ENCODE measurements around the gene CERT1.
"Not testable (repeated sequence)": the region's sequence is repeated elsewhere in the genome, so short reads cannot be mapped to it uniquely, and the experiment has no call there.

Gene CERT1
- total RNA-seq: 59.5 to 68.0 reads per million in 2 donors

GRCh38 chr5:75511435-75512382 is at the start of gene CERT1, which contains the start of gene POLK:
Gene CERT1 (minus strand): TSS chr5:75511629. CDS start chr5:75511207, 422 bp downstream.
Gene POLK (plus strand): TSS chr5:75511891.
- peak; percentile 80 to 100 (median 91) for DNase-seq

- not testable (repeated sequence) for DNase-seq
Measured at GRCh38 chr5:75560655-75561054, 49.2 kb upstream of the CERT1 start.

- DNase-seq: no peak
Measured at GRCh38 chr5:75558981-75559632, 47.7 kb upstream of the CERT1 start.

DNA sequence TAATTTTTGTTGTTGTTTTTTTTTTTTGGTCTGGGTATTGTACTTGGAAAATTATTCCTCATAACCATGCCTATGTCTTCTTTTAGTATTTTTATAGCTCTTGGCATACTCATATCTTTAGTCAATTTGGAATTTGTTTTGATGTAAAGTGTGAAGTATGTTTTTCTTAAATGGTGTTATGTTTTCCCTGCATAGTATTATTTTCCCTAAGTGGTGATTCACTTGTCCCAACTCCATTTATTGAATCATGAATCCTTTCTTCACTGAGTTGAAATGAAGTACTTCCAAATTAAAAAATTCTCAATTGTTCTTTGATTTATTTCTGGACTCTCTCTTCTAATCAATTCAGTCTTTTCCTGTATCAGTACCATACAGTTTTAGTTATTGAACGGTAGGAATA is 46.8 kb upstream of the CERT1 start:
- DNase-seq: no peak

DNA sequence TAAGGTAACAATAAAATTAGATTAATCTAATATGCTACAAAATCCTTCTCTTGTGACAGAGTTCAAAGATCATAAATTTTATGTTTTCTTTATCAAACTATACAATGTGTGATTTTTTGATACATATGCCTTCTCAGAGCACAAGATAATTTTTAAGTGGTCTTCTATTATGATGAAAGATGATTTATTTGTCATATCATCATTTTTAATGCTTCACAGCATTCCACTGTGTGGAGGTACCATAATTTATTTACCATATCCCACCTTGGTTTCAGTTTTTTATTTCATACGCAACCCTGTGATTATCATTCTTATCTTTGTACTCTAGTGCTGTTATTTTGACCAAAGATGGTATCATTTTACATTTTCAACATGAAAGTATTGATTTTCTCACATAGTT is 41.9 kb upstream of the CERT1 start:
- no peak for DNase-seq

DNA sequence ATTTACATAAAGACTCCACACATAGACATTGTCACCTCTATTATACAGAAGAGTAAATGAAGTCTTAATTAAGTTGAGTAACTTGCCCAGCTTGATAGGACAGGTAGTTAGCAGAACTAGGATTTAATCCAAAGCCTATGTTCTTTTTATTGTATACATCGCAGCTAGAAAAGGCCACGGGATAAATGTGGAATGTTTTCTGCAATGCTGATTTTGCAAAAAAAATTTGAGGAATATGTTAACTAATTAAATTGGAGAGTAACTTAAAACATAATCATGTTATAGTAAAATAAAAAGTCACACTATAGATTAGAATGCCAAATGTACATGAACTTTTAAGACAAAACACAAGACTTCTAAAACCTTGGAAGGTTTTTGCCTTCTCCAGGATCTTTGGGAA is 41.3 kb upstream of the CERT1 start:
- no peak for DNase-seq

DNA sequence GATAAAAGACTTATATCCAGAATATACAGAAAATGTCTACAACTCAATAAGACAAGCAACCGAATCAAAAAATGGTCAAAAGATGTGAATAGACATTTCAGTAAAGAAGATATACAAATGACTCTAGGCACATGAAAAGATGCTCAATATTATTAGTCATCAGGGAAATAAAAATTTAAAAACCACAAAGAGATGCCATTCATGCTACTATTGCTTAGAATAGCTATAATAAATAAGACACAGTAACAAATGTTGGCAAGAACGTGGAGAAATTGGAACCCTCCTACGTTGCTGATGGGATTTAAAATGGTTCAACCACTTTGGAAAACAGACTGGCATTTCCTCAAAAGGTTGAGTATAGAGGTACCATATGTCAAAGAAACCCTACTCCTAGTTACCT is 40.0 kb upstream of the CERT1 start:
- DNase-seq: no peak

DNA sequence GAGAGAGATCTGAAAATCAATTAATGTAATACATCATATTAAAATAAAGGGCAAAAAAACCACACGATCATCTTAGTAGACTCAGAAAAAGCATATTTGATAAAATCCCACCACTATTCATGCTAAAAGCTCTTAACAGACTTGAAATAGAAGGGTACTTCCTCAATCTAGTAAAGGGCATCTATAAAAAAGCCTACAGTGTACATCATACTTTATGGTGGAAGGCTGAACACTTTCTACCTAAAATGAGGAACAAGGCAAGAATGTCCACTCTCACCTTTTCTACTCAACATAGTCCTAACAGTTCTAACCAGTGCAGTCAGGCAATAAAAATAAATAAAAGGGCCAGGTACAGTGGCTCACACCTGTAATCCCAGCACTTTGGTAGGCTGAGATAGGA is 39.2 kb upstream of the CERT1 start:
- no peak for DNase-seq

- DNase-seq: no peak
Measured at GRCh38 chr5:75547812-75548211, 36.4 kb upstream of the CERT1 start.

GRCh38 chr5:75546830-75547229 is 35.4 kb upstream of the CERT1 start:
- DNase-seq: no peak

DNA sequence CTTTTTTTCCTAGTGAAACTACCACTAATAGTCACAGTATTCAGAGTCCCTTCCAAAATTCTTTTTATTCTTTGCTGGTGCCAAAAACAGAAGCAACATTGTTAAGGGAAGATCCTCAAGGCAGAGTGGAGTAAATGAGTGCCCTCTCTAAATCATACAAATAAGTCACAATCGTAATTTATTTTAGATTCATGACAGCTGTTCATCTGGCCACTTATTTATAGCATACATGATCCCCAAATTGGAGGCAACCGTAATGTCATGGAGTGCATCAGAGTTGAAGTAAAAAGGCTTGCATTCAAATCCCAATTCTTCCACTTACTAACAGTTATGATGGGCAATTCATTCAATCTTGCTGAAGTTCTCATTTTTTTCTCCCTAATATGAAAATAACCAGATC is 33.7 kb upstream of the CERT1 start:
- no peak for DNase-seq

GRCh38 chr5:75538211-75538610 is 26.8 kb upstream of the CERT1 start:
- DNase-seq: no peak

DNA sequence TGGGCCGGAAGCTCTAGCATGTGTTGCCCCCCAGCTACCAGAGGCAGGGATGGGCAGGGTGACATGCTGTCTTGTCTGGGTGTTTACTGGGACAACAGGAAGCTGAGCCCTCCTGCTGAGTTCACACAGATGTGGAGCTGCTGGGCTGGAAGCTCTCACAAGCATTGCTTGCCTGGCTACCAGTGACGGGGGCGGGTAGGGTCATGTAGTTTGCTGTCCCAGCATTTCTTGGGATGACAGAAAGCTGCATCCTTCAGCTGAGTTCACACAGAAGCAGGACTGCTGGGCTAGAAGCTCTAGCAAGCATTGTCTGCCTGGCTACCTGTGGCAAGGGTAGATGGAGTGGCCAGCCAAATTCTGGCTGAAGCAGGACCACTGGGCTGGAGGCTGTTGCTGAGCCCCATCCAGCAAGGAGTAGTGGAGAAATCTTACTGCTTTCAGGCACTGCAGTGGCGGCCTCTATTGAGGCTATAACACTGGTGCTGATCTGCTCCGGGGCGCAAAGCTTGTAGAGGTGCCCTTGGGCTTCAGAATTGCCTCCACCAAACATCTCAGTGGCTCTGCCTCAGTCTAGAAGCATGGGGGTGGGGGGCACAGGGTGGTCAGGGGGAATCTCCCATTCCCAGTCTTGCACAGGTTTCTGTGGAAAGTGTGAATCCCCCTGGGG is 25.4 kb upstream of the CERT1 start:
- DNase-seq: no peak

GRCh38 chr5:75536147-75536546 is 24.7 kb upstream of the CERT1 start:
- no peak for DNase-seq

- DNase-seq: no peak
Measured at GRCh38 chr5:75534734-75535133, 23.3 kb upstream of the CERT1 start.

DNA sequence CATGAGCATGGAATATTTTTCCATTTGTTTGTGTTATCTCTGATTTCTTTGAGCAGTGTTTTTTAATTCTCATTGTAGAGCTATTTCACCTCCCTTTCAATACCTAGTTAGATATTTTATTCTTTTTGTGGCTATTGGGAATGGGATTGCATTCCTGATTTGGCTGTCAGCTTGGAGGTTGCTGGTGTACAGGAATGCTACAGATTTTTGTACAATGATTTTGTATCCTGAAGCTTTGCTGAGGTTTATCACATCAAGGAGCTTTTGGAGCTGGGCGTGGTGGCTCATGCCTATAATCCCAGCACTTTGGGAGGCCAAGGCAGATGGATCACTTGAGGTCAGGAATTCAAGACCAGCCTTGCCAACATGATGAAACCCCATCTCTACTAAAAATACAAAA is 22.3 kb upstream of the CERT1 start:
- not testable (repeated sequence) for DNase-seq

DNA sequence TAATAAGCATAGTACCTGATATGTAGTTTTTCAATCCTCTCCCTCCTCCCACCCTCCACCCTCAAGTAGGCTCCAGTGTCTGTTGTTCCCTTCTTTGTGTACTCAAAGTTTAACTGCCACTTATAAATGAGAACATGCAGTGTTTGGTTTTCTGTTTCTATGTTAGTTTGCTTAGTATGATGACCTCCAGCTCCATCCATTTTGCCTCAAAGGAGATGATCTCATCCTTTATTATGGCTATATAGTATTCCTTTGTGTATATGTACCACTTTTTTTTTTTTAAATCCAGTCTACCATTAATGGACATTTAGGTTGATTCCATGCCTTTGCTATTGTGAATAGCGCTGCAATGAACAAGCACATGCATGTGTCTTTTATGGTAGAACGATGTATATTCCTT is 20.8 kb upstream of the CERT1 start:
- DNase-seq: no peak

- no peak for DNase-seq
Measured at GRCh38 chr5:75529185-75529584, 17.8 kb upstream of the CERT1 start.

DNA sequence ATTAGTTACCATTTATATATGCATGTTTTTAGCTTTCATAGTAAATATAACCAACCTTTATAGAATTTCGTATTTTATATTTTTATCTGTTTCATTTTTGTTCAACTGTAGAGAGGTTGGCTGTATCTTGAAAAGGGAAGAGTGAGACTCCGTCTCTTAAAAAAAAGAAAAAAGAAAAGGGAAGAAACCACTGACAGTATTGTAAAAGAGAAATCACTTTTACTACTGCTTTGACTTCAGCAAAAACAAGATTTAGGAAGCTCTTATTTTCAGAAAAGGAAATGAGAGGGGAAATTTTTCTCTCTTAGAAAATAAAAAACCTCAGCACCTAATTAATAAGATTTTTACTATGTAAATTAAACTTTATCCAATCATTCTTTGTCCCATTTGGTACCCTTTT is 14.6 kb upstream of the CERT1 start:
- no peak for DNase-seq

GRCh38 chr5:75525344-75525743 is 13.9 kb upstream of the CERT1 start:
- DNase-seq: no peak

DNA sequence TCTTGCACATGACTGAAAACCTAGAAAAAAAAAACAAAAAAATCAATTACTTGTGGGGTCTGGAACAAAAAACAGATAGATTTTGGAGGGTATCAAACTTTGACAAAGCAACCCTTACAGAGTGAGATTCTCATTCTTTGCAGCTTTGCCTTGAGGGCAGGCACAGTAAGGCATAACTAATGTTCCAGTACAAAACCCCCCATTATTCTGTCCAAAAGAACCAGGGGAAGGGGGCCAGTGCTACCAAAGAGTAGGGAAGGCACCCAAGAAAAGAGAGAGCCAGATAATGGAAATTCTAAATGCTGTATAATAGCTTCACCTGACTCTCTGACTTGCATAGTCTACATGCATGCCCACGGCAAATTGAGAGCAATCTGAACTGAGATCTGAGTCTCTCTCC is 13.2 kb upstream of the CERT1 start:
- no peak for DNase-seq

GRCh38 chr5:75524071-75524470 is 12.6 kb upstream of the CERT1 start:
- DNase-seq: peak in 1 of 5 experiments; percentile 46

GRCh38 chr5:75523275-75523674 is 11.8 kb upstream of the CERT1 start:
- DNase-seq: no peak

Measured in T-helper 2 cell (primary cell).